MV-4-11 (cell line): ENCODE measurements around the gene SLC25A28.

Experiments used
- DNase-seq: peaks from one replicate; lab custom pipeline; 2025; lab: John Stamatoyannopoulos, UW

The SLC25A28 gene

DNA sequence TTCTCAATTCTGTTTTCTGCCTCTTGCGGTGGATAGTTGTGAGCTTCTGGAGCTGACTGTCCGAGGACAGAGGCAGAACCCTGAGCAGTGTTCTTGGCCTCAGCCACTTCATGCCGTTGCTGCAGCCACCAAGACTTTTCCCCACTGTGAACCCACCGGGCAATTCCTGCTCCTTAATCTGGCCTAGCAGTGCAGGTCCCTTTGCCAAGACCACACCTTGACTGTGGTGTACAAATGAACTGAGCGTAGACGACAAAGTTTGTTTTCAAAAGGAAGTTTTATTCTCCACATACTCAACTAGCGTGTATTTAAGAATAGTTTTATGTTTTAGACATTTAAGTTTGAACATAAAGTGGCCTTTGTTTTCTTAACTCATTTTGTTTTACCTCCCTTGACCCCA is 29.4 kb downstream of the SLC25A28 start:
- DNase-seq = no peak

DNA sequence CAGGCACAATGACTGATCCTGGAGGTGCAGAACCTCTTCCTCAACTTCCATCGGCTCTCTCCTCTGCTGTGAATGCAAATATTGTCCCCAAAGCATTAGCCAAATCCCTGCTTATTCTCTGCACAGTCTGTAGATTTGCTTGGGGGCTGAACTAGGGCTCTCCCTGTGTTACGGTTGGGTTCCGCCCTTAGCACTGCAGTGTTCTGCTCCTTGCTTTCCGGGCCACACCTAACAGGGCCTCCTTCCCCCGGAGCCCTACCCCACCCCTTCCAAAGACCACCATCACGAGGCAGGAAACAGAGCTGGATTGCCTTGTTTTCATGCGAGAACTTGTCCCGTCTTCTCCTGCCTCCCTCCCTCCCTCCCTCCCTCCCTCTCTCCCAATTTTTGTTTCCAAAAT is 36.6 kb downstream of the SLC25A28 start:
- no peak for DNase-seq

DNA sequence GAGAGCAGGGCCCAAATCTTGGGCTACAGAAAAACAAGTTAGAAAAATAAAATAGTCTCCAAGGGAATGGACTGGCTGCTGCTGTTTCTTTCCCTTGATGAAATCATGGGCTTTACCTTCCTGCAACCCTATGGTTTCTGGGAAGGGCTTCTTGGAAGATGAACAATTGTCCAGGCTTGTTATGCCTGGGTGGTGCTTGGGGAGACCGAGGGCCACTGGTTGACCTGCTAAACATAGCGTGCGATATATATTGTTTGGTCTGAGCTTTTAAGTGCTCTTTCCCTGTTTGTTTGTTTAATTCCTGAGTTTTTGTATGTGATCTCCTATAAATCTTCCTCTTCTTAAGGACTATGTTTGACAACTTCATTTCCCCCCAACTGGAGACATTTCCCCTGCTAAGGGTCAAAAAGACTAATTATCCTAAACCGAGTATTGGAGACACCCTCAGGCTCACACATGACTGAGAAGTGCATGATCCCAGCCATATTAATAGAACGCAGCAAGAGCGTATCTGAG is 37.9 kb downstream of the SLC25A28 start:
- DNase-seq = no peak

DNA sequence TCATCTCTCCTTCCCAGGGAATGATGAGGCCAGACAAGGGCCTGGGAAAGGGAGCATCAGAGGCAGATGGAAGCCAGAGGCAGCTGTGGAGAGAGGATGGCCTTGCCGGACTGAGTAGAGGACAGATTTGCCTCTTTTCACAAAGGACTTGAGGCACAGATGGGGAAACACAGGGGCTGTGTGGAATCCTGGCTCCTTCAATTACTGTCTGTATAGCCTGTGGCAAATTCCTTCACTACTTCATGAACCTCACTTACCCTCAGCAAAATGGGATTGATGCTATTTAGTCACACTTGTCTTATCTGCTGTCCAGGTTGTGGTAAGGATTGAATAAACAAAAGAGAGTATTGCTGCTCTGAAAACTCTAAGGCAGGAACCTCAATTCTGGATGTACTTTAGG is 40.3 kb downstream of the SLC25A28 start:
- DNase-seq = no peak

DNA sequence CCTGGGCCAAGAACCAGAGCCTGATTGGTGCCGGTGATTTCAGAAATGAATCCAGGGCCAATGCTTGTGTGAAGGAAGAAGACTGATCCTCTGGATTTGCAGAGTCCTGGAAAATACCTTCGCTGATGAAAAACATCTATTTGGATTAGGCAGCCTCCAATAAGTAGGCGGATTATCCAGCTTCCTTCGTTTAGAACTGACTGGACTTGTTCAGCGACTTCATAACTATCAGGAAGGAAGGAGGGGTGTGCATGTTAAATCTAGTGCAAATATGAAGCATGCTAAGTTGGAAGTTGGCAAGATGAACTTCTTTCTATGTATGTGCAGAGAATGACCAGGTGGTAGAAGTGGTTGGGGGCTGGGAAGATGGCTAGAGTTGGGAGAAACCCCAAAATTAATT is 46.4 kb downstream of the SLC25A28 start:
- DNase-seq = no peak

DNA sequence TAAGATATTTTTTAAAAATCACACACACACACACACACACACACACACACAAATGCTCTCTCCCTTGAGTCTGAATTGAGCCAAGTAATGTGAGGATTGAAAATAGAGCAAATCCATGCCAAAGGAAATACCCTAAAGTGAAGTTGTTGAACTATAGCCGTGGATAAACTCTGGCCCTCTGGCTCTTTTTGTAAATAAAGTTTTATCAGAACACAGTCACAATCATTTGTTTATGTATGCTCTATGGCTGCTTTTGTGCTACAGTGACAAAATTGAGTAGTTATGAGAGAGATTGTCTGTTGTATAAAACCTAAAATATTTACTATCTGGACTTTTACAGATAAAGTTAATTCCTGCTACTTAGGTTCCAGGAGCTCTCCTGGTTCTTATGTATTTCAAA is 48.4 kb downstream of the SLC25A28 start:
- DNase-seq = no peak

DNA sequence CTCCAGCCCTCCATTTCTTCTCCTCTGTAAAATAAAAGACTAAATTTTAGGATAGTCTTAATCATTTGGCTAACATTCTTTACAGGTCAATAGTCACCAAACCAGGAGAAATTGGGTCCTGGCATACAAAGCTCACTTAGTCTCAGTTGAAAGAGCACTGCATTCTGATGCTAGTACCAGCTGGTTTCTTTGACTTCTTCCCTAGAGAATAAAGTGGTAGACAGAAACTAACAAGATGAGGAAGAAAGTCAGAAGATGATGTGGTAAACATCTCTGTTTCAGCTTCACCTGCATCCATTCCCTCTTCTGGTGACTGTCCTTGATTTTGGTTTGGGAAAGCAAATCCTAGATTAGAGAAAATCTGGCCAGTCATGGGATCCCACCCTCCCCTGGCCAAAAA is 50.3 kb downstream of the SLC25A28 start:
- no peak for DNase-seq

DNA sequence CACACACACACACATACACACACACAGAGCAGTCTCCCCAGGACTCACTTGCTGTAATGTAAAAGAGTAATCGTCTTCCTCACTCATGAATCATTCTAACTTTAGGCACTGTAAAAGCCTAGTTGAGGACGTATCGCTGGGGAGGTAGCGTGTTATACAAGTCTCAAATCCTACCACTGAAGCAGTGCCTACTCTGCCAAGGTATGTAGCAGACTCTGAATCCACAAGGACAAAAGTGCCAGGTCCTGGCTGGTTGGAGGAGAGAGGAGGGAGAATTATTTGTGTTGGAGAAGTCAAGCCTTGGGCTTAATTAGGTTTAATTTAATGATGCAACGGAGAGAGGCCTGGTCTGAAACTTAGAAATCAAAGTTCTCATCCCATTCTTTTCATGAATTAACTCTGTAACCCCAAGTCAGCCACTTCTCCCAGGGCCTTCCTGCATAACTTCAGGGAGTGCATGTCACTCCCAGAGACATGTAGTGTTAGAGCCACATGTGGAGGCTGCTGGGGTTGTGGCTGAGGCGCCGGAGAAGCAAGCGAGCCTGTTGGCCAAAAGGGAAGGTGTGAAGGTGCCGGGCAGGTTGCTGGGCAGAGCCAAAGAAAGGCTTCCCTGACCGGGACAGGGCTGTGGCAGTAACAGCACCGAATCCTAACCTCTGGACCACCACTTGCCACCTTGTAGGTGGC is 50.8 kb downstream of the SLC25A28 start:
- no peak for DNase-seq

DNA sequence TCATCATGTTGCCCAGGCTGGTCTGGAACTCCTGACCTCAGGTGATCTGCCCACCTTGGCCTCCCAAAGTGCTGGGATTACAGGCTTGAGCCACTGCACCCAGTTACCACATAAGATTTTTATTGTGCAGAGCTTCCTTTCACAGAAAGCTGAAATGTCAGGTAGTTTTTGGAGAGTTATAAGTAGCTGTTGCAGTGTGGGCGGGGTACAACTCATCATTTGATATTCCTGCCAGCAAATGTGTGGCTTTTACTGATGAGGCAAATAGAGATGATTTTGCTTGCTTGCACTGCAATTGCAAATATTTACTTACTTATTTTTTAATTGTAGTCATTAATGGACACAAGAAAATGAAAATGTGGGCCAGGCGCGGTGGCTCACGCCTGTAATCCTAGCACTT is 55.1 kb downstream of the SLC25A28 start:
- no peak for DNase-seq

DNA sequence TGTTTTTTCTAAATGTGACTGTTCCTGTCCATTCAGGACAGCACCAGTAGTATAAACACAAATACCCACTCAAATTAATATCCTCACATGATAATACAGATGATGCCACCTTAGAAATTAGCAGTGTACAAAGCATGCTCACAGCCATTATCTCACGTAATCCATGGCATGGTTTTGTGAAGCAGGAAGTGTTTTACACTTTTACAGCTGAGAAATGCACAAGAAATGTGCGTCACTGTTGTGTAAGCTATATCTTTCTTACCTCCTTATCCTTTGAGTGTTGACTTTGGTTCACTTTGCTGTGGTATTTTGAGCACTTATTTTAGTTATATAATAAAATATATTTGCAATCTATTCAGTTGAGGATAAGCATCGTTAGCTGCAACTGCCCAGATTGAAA is 55.9 kb downstream of the SLC25A28 start:
- DNase-seq = no peak

DNA sequence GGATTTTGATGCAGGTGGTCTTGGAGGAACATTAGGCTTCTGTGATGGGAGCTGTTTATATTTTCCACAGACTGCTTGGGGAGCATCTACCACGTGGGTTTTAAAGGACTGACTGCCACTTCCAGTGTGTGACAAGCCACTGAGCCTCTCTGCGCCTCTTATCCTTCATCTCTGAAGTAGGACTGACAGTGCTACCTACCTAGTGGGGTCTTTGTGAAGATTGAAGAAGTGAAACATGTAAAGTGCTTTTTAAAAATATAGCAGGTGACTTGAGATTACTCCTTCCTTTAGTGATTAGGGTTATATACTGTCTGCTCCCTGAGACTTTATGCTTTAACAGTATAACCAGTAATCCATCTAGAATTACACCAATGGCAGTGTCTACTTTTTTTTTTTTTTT is 57.6 kb downstream of the SLC25A28 start:
- no peak for DNase-seq
